Astrocyte (in vitro differentiated cells and primary cell): ENCODE results near the gene ABHD16B. TPM values are rescaled to one million over a fixed set of nuclear protein-coding genes. Genes with fewer than 3 reads are reported as not detected.
A peak's percentile ranks its signal among the peaks of the same experiment; 100 is the strongest.

Source experiments
- DNase-seq: peaks from one replicate; pipeline ENCODE4 v3.0.0-alpha.2; 2010; ENCODE audit warnings: low read depth
- FAIRE-seq: peaks from 2 replicates; lab custom pipeline; 2011; peaks lifted over from hg19 to GRCh38; lab: Jason Lieb, UNC
- H2AFZ ChIP-seq: 2 replicates; pipeline ENCODE4 v1.6.0; 2012; ENCODE audit warnings: low read depth, low read length, inconsistent platforms
- H3K27ac ChIP-seq: 2 replicates; pipeline ENCODE4 v1.5.1; 2011; ENCODE audit warnings: low read depth, low read length, inconsistent platforms
- H3K27me3 ChIP-seq: 2 replicates; pipeline ENCODE4 v1.6.0; 2011; ENCODE audit warnings: low read length, inconsistent platforms; ENCODE audit not compliant: insufficient read depth
- H3K36me3 ChIP-seq: 2 replicates; pipeline ENCODE4 v1.5.1; 2011; ENCODE audit warnings: low read length, inconsistent platforms; ENCODE audit not compliant: insufficient read depth
- H3K4me1 ChIP-seq: 2 replicates; pipeline ENCODE4 v1.5.1; 2011; ENCODE audit warnings: low read length, inconsistent platforms; ENCODE audit not compliant: insufficient read depth
- H3K4me2 ChIP-seq: 2 replicates; pipeline ENCODE4 v1.6.0; 2012; ENCODE audit warnings: low read length, inconsistent platforms
- H3K4me3 ChIP-seq: 2 replicates; pipeline ENCODE4 v1.5.1; 2011; ENCODE audit warnings: low read depth, mild to moderate bottlenecking, low read length, inconsistent platforms; ENCODE audit not compliant: insufficient read depth
- H3K79me2 ChIP-seq: 2 replicates; pipeline ENCODE4 v1.6.0; 2012; ENCODE audit warnings: mild to moderate bottlenecking, low read length, inconsistent platforms; ENCODE audit not compliant: insufficient read depth
- H3K9ac ChIP-seq: 2 replicates; pipeline ENCODE4 v1.6.0; 2012; ENCODE audit warnings: mild to moderate bottlenecking, low read length, inconsistent platforms
- H3K9me3 ChIP-seq: 2 replicates; pipeline ENCODE4 v1.5.1; 2012; ENCODE audit warnings: low read depth, mild to moderate bottlenecking, low read length, inconsistent platforms; ENCODE audit not compliant: insufficient read depth
- H4K20me1 ChIP-seq: 2 replicates; pipeline ENCODE4 v1.6.0; 2012; ENCODE audit warnings: low read length, inconsistent platforms; ENCODE audit not compliant: insufficient read depth
- H3K27ac Mint-ChIP-seq: one replicate; pipeline ENCODE4 v1.8.0; 2021; ENCODE audit warnings: mild to moderate bottlenecking, mixed read lengths; ENCODE audit not compliant: unreplicated experiment
- H3K27me3 Mint-ChIP-seq: one replicate; pipeline ENCODE4 v1.8.0; 2021; ENCODE audit warnings: low read depth, mixed read lengths; ENCODE audit not compliant: unreplicated experiment
- H3K36me3 Mint-ChIP-seq: one replicate; pipeline ENCODE4 v1.8.0; 2021; ENCODE audit warnings: low read depth, mixed read lengths; ENCODE audit not compliant: unreplicated experiment
- H3K4me1 Mint-ChIP-seq: one replicate; pipeline ENCODE4 v1.8.0; 2021; ENCODE audit warnings: low read depth, mixed read lengths; ENCODE audit not compliant: unreplicated experiment
- H3K4me3 Mint-ChIP-seq: one replicate; pipeline ENCODE4 v1.8.0; 2021; ENCODE audit warnings: mild to moderate bottlenecking, moderate library complexity, mixed read lengths; ENCODE audit not compliant: unreplicated experiment
- H3K9me3 Mint-ChIP-seq: one replicate; pipeline ENCODE4 v1.8.0; 2021; ENCODE audit warnings: mild to moderate bottlenecking, mixed read lengths; ENCODE audit not compliant: unreplicated experiment
- EZH2 ChIP-seq: IDR thresholded peaks from 2 replicates; pipeline ENCODE4 v1.6.1; 2012; ENCODE audit warnings: mild to moderate bottlenecking, low read length, inconsistent platforms; ENCODE audit not compliant: insufficient read depth
- total RNA-seq: library from RNA; stranded (reverse); gene quantifications from 2 replicates; pipeline ENCODE4 v1.2.1, GENCODE V29; 2021
- TF ChIP-seq, protein P1 (sequence below): IDR thresholded peaks from 2 replicates; pipeline ENCODE4 v1.5.1; 2011; ENCODE audit warnings: low read depth, mild to moderate bottlenecking, inconsistent platforms, low read length, moderate library complexity; ENCODE audit not compliant: insufficient read depth

ABHD16B gene
- total RNA-seq, 1 donor from 2014 or later: not detected

DNA sequence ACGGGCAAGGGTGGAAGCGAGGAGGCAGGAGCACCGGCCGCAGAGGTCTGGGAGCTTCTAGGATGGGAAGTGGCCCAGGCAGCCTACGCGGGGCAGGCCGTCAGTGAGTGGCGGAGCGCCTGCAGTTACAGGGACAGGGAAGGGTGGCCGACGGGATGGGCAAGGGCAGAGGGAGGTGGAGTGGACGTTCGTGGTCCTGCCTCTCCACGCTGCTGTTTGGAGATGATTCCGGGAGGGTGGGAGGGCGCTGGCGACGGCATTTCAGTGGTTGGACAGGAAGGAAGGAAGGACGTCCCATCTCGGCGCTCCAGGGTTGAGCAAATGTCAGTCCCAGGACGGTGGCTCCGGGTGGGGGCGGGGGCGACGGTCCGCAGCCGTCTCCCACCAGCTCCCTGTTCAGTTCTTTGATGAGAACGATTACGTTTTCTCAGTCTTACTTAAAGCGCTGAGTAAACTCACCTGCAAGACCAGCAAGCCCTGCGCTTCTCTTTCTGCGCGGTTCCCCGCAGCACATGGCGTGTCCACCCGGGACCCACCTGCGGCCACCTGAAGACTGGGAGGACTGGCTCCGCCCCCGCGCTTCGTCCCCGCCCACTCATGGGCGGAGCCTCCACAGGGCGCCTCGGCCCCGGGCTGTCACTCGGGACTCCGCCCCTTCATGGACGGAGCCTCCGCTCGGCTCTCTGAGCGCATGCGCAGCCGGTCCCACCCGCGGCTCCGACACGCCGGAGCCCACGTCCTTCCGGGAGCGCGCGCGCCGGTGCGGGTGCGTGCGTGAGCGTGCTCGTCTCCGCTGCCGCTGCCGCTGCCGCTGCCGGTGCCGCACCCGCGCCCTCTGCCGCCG lies 33.3 kb downstream of the ABHD16B start, which contains the start of gene DNAJC5:
DNAJC5 (plus strand) TSS at position 769 of the 844 bp plus-strand sequence. CDS start 33,220 bp downstream, outside the sequence.
- DNase-seq: peak; percentile 58
- Mint-ChIP-seq H3K27ac (peak within 1 kb of the TSS; percentile 94), H3K36me3 (peaks cover 2% of the 10 kb centered on the region), H3K4me3 (peak within 1 kb of the TSS; percentile 94), H3K27me3 (no peaks in the 10 kb centered on the region), H3K9me3 (no peaks in the 10 kb centered on the region), H3K4me1 (peaks cover 14% of the 10 kb centered on the region)
- H3K79me2 ChIP-seq: peaks cover 41% of the 10 kb centered on the region
- no peaks in the 10 kb centered on the region for H3K9me3 ChIP-seq
- H3K27ac ChIP-seq: peak within 1 kb of the TSS; percentile 67
- peaks cover 17% of the 10 kb centered on the region for H3K36me3 ChIP-seq
- H3K27me3 ChIP-seq: no peaks in the 10 kb centered on the region
- H3K4me3 ChIP-seq: peak within 1 kb of the TSS; percentile 83
- TF ChIP-seq, protein P1, sequence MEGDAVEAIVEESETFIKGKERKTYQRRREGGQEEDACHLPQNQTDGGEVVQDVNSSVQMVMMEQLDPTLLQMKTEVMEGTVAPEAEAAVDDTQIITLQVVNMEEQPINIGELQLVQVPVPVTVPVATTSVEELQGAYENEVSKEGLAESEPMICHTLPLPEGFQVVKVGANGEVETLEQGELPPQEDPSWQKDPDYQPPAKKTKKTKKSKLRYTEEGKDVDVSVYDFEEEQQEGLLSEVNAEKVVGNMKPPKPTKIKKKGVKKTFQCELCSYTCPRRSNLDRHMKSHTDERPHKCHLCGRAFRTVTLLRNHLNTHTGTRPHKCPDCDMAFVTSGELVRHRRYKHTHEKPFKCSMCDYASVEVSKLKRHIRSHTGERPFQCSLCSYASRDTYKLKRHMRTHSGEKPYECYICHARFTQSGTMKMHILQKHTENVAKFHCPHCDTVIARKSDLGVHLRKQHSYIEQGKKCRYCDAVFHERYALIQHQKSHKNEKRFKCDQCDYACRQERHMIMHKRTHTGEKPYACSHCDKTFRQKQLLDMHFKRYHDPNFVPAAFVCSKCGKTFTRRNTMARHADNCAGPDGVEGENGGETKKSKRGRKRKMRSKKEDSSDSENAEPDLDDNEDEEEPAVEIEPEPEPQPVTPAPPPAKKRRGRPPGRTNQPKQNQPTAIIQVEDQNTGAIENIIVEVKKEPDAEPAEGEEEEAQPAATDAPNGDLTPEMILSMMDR: no peak
- TF ChIP-seq EZH2: no peak
- peak within 1 kb of the TSS; percentile 13 for H2AFZ ChIP-seq
- peak within 1 kb of the TSS; percentile 91 for H3K9ac ChIP-seq
- H3K4me1 ChIP-seq: peaks cover 10% of the 10 kb centered on the region
- H4K20me1 ChIP-seq: peaks cover 61% of the 10 kb centered on the region
- no peak for FAIRE-seq
- H3K4me2 ChIP-seq: peak within 1 kb of the TSS; percentile 86

DNA sequence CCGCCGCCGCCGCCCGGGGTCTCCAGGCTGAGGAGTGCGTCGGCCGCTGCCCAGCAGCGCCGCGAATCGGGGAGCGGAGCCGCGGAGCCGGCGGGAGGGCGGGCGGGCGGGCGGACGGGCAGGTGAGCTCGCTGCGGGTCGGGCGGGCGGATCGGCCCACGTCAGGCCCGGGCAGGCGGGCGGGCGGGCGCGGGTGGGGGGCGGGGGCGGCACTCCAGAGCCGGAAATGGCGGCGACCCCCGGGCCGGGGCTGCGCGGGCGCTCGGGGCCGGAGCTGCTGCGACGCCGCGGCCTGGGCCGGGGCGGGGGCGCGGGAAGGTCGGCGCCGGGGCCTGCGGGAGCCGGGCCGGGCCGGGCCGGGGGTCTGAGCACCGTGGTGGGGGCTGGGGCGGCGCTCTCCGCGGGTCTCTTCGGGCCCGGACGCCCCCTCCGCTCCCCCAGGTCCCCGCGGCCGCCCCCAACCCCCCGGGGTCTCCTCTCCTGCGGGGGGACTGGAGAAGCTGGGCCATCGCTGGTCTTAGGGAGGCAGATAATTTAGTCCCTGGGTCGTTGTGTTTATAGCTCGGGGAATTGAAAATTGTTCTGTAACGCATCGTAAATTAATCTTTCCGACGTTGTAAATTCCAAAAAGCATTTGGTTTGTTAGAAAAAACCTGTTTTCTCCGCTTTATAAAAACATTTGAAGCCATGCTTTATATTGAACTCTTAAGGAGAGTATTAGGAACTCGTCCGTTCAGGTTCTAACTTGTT lies 34.1 kb downstream of the ABHD16B start:
- DNase-seq (no peak), FAIRE-seq (no peak)
- Mint-ChIP-seq H3K27ac (peak overlapping the region; percentile 94), H3K27me3 (no peaks in the 10 kb centered on the region), H3K4me1 (peaks cover 14% of the 10 kb centered on the region), H3K36me3 (peaks cover 2% of the 10 kb centered on the region), H3K4me3 (peak overlapping the region; percentile 94), H3K9me3 (no peaks in the 10 kb centered on the region)
- H3K9me3 ChIP-seq: no peaks in the 10 kb centered on the region
- H2AFZ ChIP-seq: no peak overlapping the region
- peak overlapping the region; percentile 91 for H3K9ac ChIP-seq
- peak overlapping the region; percentile 67 for H3K27ac ChIP-seq
- H3K79me2 ChIP-seq: peaks cover 49% of the 10 kb centered on the region
- H3K36me3 ChIP-seq: peaks cover 11% of the 10 kb centered on the region
- no peaks in the 10 kb centered on the region for H3K27me3 ChIP-seq
- H3K4me3 ChIP-seq: peak overlapping the region; percentile 83
- peaks cover 10% of the 10 kb centered on the region for H3K4me1 ChIP-seq
- peaks cover 64% of the 10 kb centered on the region for H4K20me1 ChIP-seq
- H3K4me2 ChIP-seq: peak overlapping the region; percentile 86
- no peak for TF ChIP-seq EZH2
- TF ChIP-seq, protein P1: no peak
